NCI-H1436 treated with DMSO at 0.1 percent for 48 hours (cell line): ENCODE results near the gene TUBB3.
A peak's percentile ranks its signal among the peaks of the same experiment; 100 is the strongest.
"Not testable (repeated sequence)": the region's sequence is repeated elsewhere in the genome, so short reads cannot be mapped to it uniquely, and the experiment has no call there.

ENCODE experiments used
- DNase-seq: peaks from one replicate; lab custom pipeline; 2025; lab: John Stamatoyannopoulos, UW

TUBB3 gene

GRCh38 chr16:89902980-89903379, 20.2 kb upstream of the TUBB3 start:
- DNase-seq = no peak

GRCh38 chr16:89903908-89904515, 19.1 kb upstream of the TUBB3 start:
- DNase-seq = no peak

- no peak for DNase-seq
Measured at GRCh38 chr16:89904606-89905510, 18.3 kb upstream of the TUBB3 start.

- no peak for DNase-seq
Measured at GRCh38 chr16:89905511-89906139, 17.5 kb upstream of the TUBB3 start.

GRCh38 chr16:89906140-89907025, 16.8 kb upstream of the TUBB3 start:
- DNase-seq = no peak

GRCh38 chr16:89907055-89907814, 15.9 kb upstream of the TUBB3 start:
- DNase-seq = no peak

GRCh38 chr16:89908236-89908635, 14.9 kb upstream of the TUBB3 start:
- no peak for DNase-seq

- DNase-seq = peak; percentile 31
Measured at GRCh38 chr16:89909777-89910716, 13.1 kb upstream of the TUBB3 start.

GRCh38 chr16:89910717-89911354, 12.3 kb upstream of the TUBB3 start:
- DNase-seq = no peak

GRCh38 chr16:89911375-89911774, 11.8 kb upstream of the TUBB3 start:
- DNase-seq = no peak

GRCh38 chr16:89912143-89912542, 11.0 kb upstream of the TUBB3 start:
- no peak for DNase-seq

GRCh38 chr16:89912627-89913026, 10.5 kb upstream of the TUBB3 start:
- no peak for DNase-seq

GRCh38 chr16:89913408-89914387, 9.4 kb upstream of the TUBB3 start:
- no peak for DNase-seq

GRCh38 chr16:89914642-89915285, 8.4 kb upstream of the TUBB3 start:
- not testable (repeated sequence) for DNase-seq

GRCh38 chr16:89915303-89916232, 7.6 kb upstream of the TUBB3 start:
- DNase-seq = no peak

GRCh38 chr16:89917773-89918452, 5.2 kb upstream of the TUBB3 start:
- peak; percentile 75 for DNase-seq
